GM12892 (cell line): Measurements from ENCODE around the gene ENC1.
A peak's percentile ranks its signal among the peaks of the same experiment; 100 is the strongest.

Source experiments
- DNase-seq: peaks from one replicate; pipeline ENCODE4 v3.0.0; 2011; ENCODE audit not compliant: insufficient read length
- FAIRE-seq: peaks from 2 replicates; lab custom pipeline; 2011; peaks lifted over from hg19 to GRCh38; lab: Jason Lieb, UNC
- POLR2A ChIP-seq: IDR thresholded peaks from 2 replicates; pipeline ENCODE4 v1.6.1; 2011; ENCODE audit warnings: low read depth, low read length, control low read depth
- POLR2AphosphoS5 ChIP-seq: IDR thresholded peaks from 2 replicates; pipeline ENCODE4 v1.6.1; 2011; ENCODE audit warnings: low read depth, low read length, control low read depth
- TAF1 ChIP-seq: IDR thresholded peaks from 2 replicates; pipeline ENCODE4 v1.6.1; 2011; ENCODE audit warnings: low read depth, mild to moderate bottlenecking, control low read depth, low read length, borderline replicate concordance

Gene ENC1

GRCh38 chr5:74626386-74627222 is 13.9 kb downstream of the ENC1 start:
- DNase-seq (no peak), FAIRE-seq (no peak)
- TF ChIP-seq POLR2A: no peak
- no peak for TF ChIP-seq POLR2AphosphoS5
- TF ChIP-seq TAF1: no peak

GRCh38 chr5:74625742-74626241 is 14.7 kb downstream of the ENC1 start:
- TF ChIP-seq POLR2AphosphoS5 (no peak), TAF1 (no peak), POLR2A (no peak)
- DNase-seq: no peak
- FAIRE-seq: no peak

GRCh38 chr5:74624931-74625505 is 15.5 kb downstream of the ENC1 start:
- TF ChIP-seq TAF1 (no peak), POLR2AphosphoS5 (no peak)
- FAIRE-seq (no peak), DNase-seq (no peak)

- FAIRE-seq (no peak), DNase-seq (no peak)
- TF ChIP-seq POLR2A: no peak
- TF ChIP-seq POLR2AphosphoS5: no peak
- no peak for TF ChIP-seq TAF1
These were observed 16.0 kb downstream of the ENC1 start for GRCh38 chr5:74624501-74624900.

- no peak for FAIRE-seq
- no peak for DNase-seq
- TF ChIP-seq POLR2AphosphoS5: no peak
- no peak for TF ChIP-seq TAF1
- no peak for TF ChIP-seq POLR2A
These were observed 16.6 kb downstream of the ENC1 start for GRCh38 chr5:74623748-74624408.

- FAIRE-seq: no peak
- TF ChIP-seq TAF1: no peak
- no peak for TF ChIP-seq POLR2A
- no peak for TF ChIP-seq POLR2AphosphoS5
- no peak for DNase-seq
These were observed 17.4 kb downstream of the ENC1 start for GRCh38 chr5:74623006-74623611.

GRCh38 chr5:74622122-74622521 is 18.4 kb downstream of the ENC1 start:
- no peak for TF ChIP-seq POLR2A
- no peak for TF ChIP-seq TAF1
- TF ChIP-seq POLR2AphosphoS5: no peak
- peak; percentile 21 for FAIRE-seq
- no peak for DNase-seq

GRCh38 chr5:74621492-74621891 is 19.0 kb downstream of the ENC1 start:
- no peak for FAIRE-seq
- DNase-seq: no peak
- no peak for TF ChIP-seq POLR2AphosphoS5
- TF ChIP-seq POLR2A: no peak
- TF ChIP-seq TAF1: no peak

- DNase-seq (no peak), FAIRE-seq (no peak)
- no peak for TF ChIP-seq POLR2A
- no peak for TF ChIP-seq POLR2AphosphoS5
- no peak for TF ChIP-seq TAF1
These were observed 21.2 kb downstream of the ENC1 start for GRCh38 chr5:74619308-74619707.

- no peak for TF ChIP-seq POLR2A
- no peak for TF ChIP-seq POLR2AphosphoS5
- DNase-seq (no peak), FAIRE-seq (no peak)
These were observed 22.4 kb downstream of the ENC1 start for GRCh38 chr5:74618106-74618505.

GRCh38 chr5:74617202-74617601 is 23.3 kb downstream of the ENC1 start:
- FAIRE-seq: no peak
- no peak for TF ChIP-seq POLR2A
- no peak for TF ChIP-seq POLR2AphosphoS5
- TF ChIP-seq TAF1: no peak
- no peak for DNase-seq

- TF ChIP-seq POLR2AphosphoS5 (no peak), TAF1 (no peak), POLR2A (no peak)
- DNase-seq: no peak
- no peak for FAIRE-seq
These were observed 24.0 kb downstream of the ENC1 start for GRCh38 chr5:74616236-74617146.
